H1 (cell line): ENCODE results near the gene MARS1. TPM values are rescaled to one million over a fixed set of nuclear protein-coding genes. Genes with fewer than 3 reads are reported as not detected.
A peak's percentile ranks its signal among the peaks of the same experiment; 100 is the strongest.

ENCODE experiments used
- CTCF ChIA-PET: fragments of 300-600 bp; sonication (Branson Sonifier 250); formaldehyde crosslinking; loops from one replicate; lab custom pipeline; 2021; ENCODE audit not compliant: partially characterized antibody; lab: Charles Lee
- POLR2A ChIA-PET: fragments of 300-600 bp; sonication (Branson Sonifier 250); formaldehyde crosslinking; loops from one replicate; lab custom pipeline; 2021; ENCODE audit warnings: inconsistent platforms; ENCODE audit not compliant: partially characterized antibody; lab: Charles Lee
- DNase-seq, 2 experiments: peaks; one replicate each; pipeline versions ENCODE4 v3.0.0 to v3.0.0-alpha.2; 2010 to 2022; ENCODE audit warnings: low spot score in 2 of 2, low read depth in 1 of 2, mixed read lengths in 1 of 2
- FAIRE-seq: peaks from 2 replicates; lab custom pipeline; 2011; peaks lifted over from hg19 to GRCh38; lab: Jason Lieb, UNC
- H2AFZ ChIP-seq: 2 replicates; pipeline ENCODE4 v1.8.1; 2012; ENCODE audit warnings: low read length, inconsistent platforms
- H2AK5ac ChIP-seq: 2 replicates; pipeline ENCODE4 v1.6.1; 2013; ENCODE audit warnings: low read depth, low read length
- H2BK120ac ChIP-seq: replicated peaks from 2 replicates; pipeline ENCODE3; 2013; ENCODE audit warnings: low read depth, low read length, inconsistent platforms
- H2BK12ac ChIP-seq: 2 replicates; pipeline ENCODE4 v1.6.1; 2013; ENCODE audit warnings: low read depth, low read length
- H2BK15ac ChIP-seq: 2 replicates; pipeline ENCODE4 v1.6.1; 2013; ENCODE audit warnings: low read length
- H2BK20ac ChIP-seq: 2 replicates; pipeline ENCODE4 v1.6.1; 2013; ENCODE audit warnings: low read length
- H2BK5ac ChIP-seq: 2 replicates; pipeline ENCODE4 v1.6.1; 2013; ENCODE audit warnings: low read depth, low read length
- H3K14ac ChIP-seq: 2 replicates; pipeline ENCODE4 v1.6.1; 2013; ENCODE audit warnings: inconsistent platforms; ENCODE audit not compliant: insufficient read length
- H3K18ac ChIP-seq: 2 replicates; pipeline ENCODE4 v1.6.1; 2013; ENCODE audit warnings: low read length; ENCODE audit errors: extremely low read depth
- H3K23ac ChIP-seq: 2 replicates; pipeline ENCODE4 v1.6.1; 2013; ENCODE audit warnings: inconsistent platforms; ENCODE audit not compliant: insufficient read length
- H3K23me2 ChIP-seq: 2 replicates; pipeline ENCODE4 v1.6.1; 2013; ENCODE audit warnings: low read depth, low read length
- H3K27ac ChIP-seq: 2 replicates; pipeline ENCODE4 v1.6.1; 2011; ENCODE audit warnings: low read depth, low read length, inconsistent platforms
- H3K27me3 ChIP-seq, 4 experiments: replicated peaks in 1 of 4; 1 replicate in 1 of 4; 2 replicates in 3 of 4; pipeline versions ENCODE4 v1.6.1 to v1.8.1; 2011 to 2013; ENCODE audit warnings: low read length in 3 of 4, mild to moderate bottlenecking in 3 of 4, inconsistent platforms in 2 of 4, mixed read lengths in 2 of 4, moderate library complexity in 1 of 4; ENCODE audit not compliant: control insufficient read depth in 3 of 4, insufficient read depth in 3 of 4; ENCODE audit errors: extremely low read depth in 1 of 4
- H3K36me3 ChIP-seq, 4 experiments: 2 replicates each; pipeline versions ENCODE4 v1.6.1 to v1.8.1; 2011 to 2013; ENCODE audit warnings: mild to moderate bottlenecking in 4 of 4, low read length in 3 of 4, moderate library complexity in 2 of 4, control low read depth in 1 of 4, inconsistent platforms in 1 of 4; ENCODE audit not compliant: insufficient read depth in 4 of 4, control insufficient read depth in 2 of 4
- H3K4ac ChIP-seq: replicated peaks from 2 replicates; pipeline ENCODE3; 2013; ENCODE audit warnings: low read length, low read depth, mixed read lengths, inconsistent platforms; ENCODE audit not compliant: insufficient read length
- H3K4me1 ChIP-seq, 4 experiments: replicated peaks in 1 of 4; 1 replicate in 1 of 4; 2 replicates in 3 of 4; pipeline versions ENCODE4 v1.6.1 to v1.8.1; 2011 to 2013; ENCODE audit warnings: low read length in 3 of 4, inconsistent platforms in 2 of 4, mixed read lengths in 1 of 4; ENCODE audit not compliant: insufficient read depth in 4 of 4, control insufficient read depth in 3 of 4
- H3K4me2 ChIP-seq, 2 experiments: 2 replicates each; pipeline versions ENCODE4 v1.6.1 to v1.8.1; 2011 to 2013; ENCODE audit warnings: low read depth in 2 of 2, low read length in 2 of 2, control low read depth in 1 of 2, inconsistent platforms in 1 of 2, mild to moderate bottlenecking in 1 of 2; ENCODE audit not compliant: insufficient read depth in 1 of 2
- H3K4me3 ChIP-seq, 4 experiments: fragments of 200-600, 300-600 bp in 1 of 4; sonication (generic), shearing (Covaris generic), sonication (Bioruptor Twin) in 1 of 4; 2 replicates each; pipeline versions ENCODE4 v1.5.1 to v1.8.1; 2011 to 2016; ENCODE audit warnings: low read length in 4 of 4, low read depth in 3 of 4, control low read depth in 2 of 4, inconsistent platforms in 2 of 4, mild to moderate bottlenecking in 2 of 4, mixed read lengths in 1 of 4, moderate library complexity in 1 of 4; ENCODE audit not compliant: insufficient read depth in 2 of 4; ENCODE audit errors: extremely low read depth in 1 of 4
- H3K56ac ChIP-seq: replicated peaks from 2 replicates; pipeline ENCODE3; 2013; ENCODE audit warnings: low read depth, mild to moderate bottlenecking, mixed read lengths, low read length, inconsistent platforms; ENCODE audit not compliant: insufficient read length
- H3K79me1 ChIP-seq: 2 replicates; pipeline ENCODE4 v1.6.1; 2013; ENCODE audit warnings: low read depth, low read length, control low read depth
- H3K79me2 ChIP-seq, 2 experiments: 2 replicates each; pipeline versions ENCODE4 v1.6.1 to v1.8.1; 2012 to 2013; ENCODE audit warnings: low read length in 2 of 2, mild to moderate bottlenecking in 2 of 2, inconsistent platforms in 1 of 2; ENCODE audit not compliant: insufficient read depth in 2 of 2, control insufficient read depth in 1 of 2
- H3K9ac ChIP-seq, 4 experiments: replicated peaks in 1 of 4; 1 replicate in 1 of 4; 2 replicates in 3 of 4; pipeline versions ENCODE4 v1.6.1 to v1.8.1; 2011 to 2013; ENCODE audit warnings: low read depth in 3 of 4, low read length in 3 of 4, control low read depth in 2 of 4, mild to moderate bottlenecking in 2 of 4, moderate library complexity in 2 of 4, inconsistent platforms in 1 of 4; ENCODE audit errors: extremely low read depth in 1 of 4
- H3K9me3 ChIP-seq, 2 experiments: 2 replicates each; pipeline versions ENCODE4 v1.6.1 to v1.8.1; 2012 to 2013; ENCODE audit warnings: mild to moderate bottlenecking in 2 of 2, moderate library complexity in 2 of 2, control low read depth in 1 of 2, inconsistent platforms in 1 of 2, low read depth in 1 of 2, low read length in 1 of 2, mixed read lengths in 1 of 2; ENCODE audit not compliant: insufficient read depth in 2 of 2
- H4K20me1 ChIP-seq, 2 experiments: replicated peaks in 1 of 2; 2 replicates each; pipeline versions ENCODE3 to v1.8.1; 2011 to 2013; ENCODE audit warnings: inconsistent platforms in 2 of 2, low read length in 2 of 2, mild to moderate bottlenecking in 1 of 2; ENCODE audit not compliant: insufficient read depth in 2 of 2, control insufficient read depth in 1 of 2
- H4K5ac ChIP-seq: 2 replicates; pipeline ENCODE4 v1.6.1; 2013; ENCODE audit warnings: low read length, low read depth, mixed read lengths, inconsistent platforms; ENCODE audit not compliant: insufficient read length
- H4K8ac ChIP-seq: 2 replicates; pipeline ENCODE4 v1.8.0; 2013; ENCODE audit warnings: mild to moderate bottlenecking, moderate library complexity, low read length, inconsistent platforms; ENCODE audit not compliant: insufficient read depth; ENCODE audit errors: extremely low read depth
- H4K91ac ChIP-seq: replicated peaks from 2 replicates; pipeline ENCODE3; 2013; ENCODE audit warnings: low read length, mixed read lengths, inconsistent platforms; ENCODE audit not compliant: insufficient read length
- ATF3 ChIP-seq: IDR thresholded peaks from 2 replicates; pipeline ENCODE4 v1.6.1; 2011; ENCODE audit warnings: low read depth, mild to moderate bottlenecking, low read length; ENCODE audit not compliant: insufficient read depth
- CEBPB ChIP-seq: IDR thresholded peaks from 2 replicates; pipeline ENCODE4 v1.6.1; 2012; ENCODE audit warnings: low read depth, low read length
- CHD1 ChIP-seq: IDR thresholded peaks from 2 replicates; pipeline ENCODE4 v1.6.1; 2012; ENCODE audit warnings: low read depth, low read length, improper control_type of control experiment
- EGR1 ChIP-seq: IDR thresholded peaks from 2 replicates; pipeline ENCODE4 v1.6.1; 2011; ENCODE audit warnings: low read depth, low read length, borderline replicate concordance
- KDM5A ChIP-seq: fragments of 200-600 bp; IDR thresholded peaks from 2 replicates; pipeline ENCODE4 v1.7.1; 2012; ENCODE audit warnings: mild to moderate bottlenecking, low read length, inconsistent platforms, mixed read lengths
- TBP ChIP-seq: IDR thresholded peaks from 2 replicates; pipeline ENCODE4 v1.6.1; 2011; ENCODE audit warnings: low read depth, low read length, improper control_type of control experiment
- WGBS, 2 experiments: shearing (Covaris generic) in 1 of 2; methylation state at CpG; one replicate each; pipeline versions ENCODE4 v1.1.6 to v1.1.7; 2013 to 2015; ENCODE audit warnings: low lambda C conversion rate in 2 of 2, mixed read lengths in 2 of 2, inconsistent platforms in 1 of 2, low coverage in 1 of 2, missing lambda C conversion rate in 1 of 2; ENCODE audit not compliant: insufficient replicate concordance in 2 of 2, insufficient coverage in 1 of 2, insufficient read length in 1 of 2; ENCODE audit errors: extremely low coverage in 1 of 2, missing lambda C conversion rate in 1 of 2; 5-methylcytosine and 5-hydroxymethylcytosine counted together
- polyA plus RNA-seq, 7 experiments: library from polyadenylated mRNA; depleted of rRNA in 3 of 7; stranded (reverse) in 5 of 7; unstranded in 2 of 7; fragments of >200 nt in 5 of 7; fragments of 200-250 nt in 2 of 7; gene quantifications; 1 replicate in 5 of 7; 2 replicates in 1 of 7; 4 replicates in 1 of 7; pipeline versions ENCODE4 v1.2.1 to v1.2.3, GENCODE V29; 2011 to 2013; ENCODE audit warnings: missing spikeins in 2 of 7, mixed read lengths in 2 of 7
- total RNA-seq: library from RNA; stranded (reverse); fragmentation: NEBNext Ultra II Directional; extraction: Animal tissue kit (Norgen Biotek cat#: 25700); gene quantifications from 2 replicates; pipeline ENCODE4 v1.2.1, GENCODE V29; 2021
- TF ChIP-seq, protein P1 (sequence below), 3 experiments: IDR thresholded peaks; 1 replicate in 2 of 3; 2 replicates in 1 of 3; pipeline versions ENCODE4 v1.5.1 to v1.6.1; 2011; ENCODE audit warnings: low read length in 3 of 3, mild to moderate bottlenecking in 3 of 3, inconsistent platforms in 2 of 3, low read depth in 1 of 3, moderate library complexity in 1 of 3; ENCODE audit not compliant: insufficient read depth in 1 of 3; ENCODE audit errors: control extremely low read depth in 1 of 3

Gene MARS1
- total and polyA plus RNA-seq, 2 of the 8 experiments (the other 6 are each of a cell fraction or from before 2014, with no cell fraction given), result 194 to 407 TPM

GRCh38 chr12:57476162-57476992, 11.5 kb upstream of the MARS1 start:
- H3K9ac ChIP-seq, result no peak overlapping the region
- 32% methylated on average over 24 of the region's 29 CpGs; no CpG with 5 or more reads in 1 of the 2 experiments for WGBS, 2 experiments
- TF ChIP-seq KDM5A (no peak), TBP (no peak), CHD1 (no peak), EGR1 (peak; percentile 74; the same call in 1 of the 2 replicates), ATF3 (no peak), CEBPB (no peak)
- TF ChIP-seq, protein P1, sequence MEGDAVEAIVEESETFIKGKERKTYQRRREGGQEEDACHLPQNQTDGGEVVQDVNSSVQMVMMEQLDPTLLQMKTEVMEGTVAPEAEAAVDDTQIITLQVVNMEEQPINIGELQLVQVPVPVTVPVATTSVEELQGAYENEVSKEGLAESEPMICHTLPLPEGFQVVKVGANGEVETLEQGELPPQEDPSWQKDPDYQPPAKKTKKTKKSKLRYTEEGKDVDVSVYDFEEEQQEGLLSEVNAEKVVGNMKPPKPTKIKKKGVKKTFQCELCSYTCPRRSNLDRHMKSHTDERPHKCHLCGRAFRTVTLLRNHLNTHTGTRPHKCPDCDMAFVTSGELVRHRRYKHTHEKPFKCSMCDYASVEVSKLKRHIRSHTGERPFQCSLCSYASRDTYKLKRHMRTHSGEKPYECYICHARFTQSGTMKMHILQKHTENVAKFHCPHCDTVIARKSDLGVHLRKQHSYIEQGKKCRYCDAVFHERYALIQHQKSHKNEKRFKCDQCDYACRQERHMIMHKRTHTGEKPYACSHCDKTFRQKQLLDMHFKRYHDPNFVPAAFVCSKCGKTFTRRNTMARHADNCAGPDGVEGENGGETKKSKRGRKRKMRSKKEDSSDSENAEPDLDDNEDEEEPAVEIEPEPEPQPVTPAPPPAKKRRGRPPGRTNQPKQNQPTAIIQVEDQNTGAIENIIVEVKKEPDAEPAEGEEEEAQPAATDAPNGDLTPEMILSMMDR (IDR thresholded peaks at IDR 0.05; ENCODE audit: control extremely low read depth in 1 of 3, insufficient read depth in 1 of 3, low read depth in 1 of 3, low read length in 3 of 3), result peak; percentile 67 to 84 (median 69)

More at GRCh38 chr12:57476162-57476992, 11.5 kb upstream of the MARS1 start:
- Histone ChIP-seq H2BK12ac (peak overlapping the region; percentile 80; the same call in 1 of the 2 replicates), H3K56ac (no peak overlapping the region), H3K4me2 (peak overlapping the region; percentile 88 to 97), H3K18ac (peak overlapping the region; percentile 78), H3K23ac (no peak overlapping the region), H3K27me3 (peaks cover 20 to 49% (median 42%) of the 10 kb centered on the region in 4 experiments), H3K4me1 (peaks cover 0 to 25% (median 11%) of the 10 kb centered on the region in 4 experiments; a peak in 6 of 7 replicates), H2BK120ac (no peak overlapping the region), H2AK5ac (no peak overlapping the region), H2BK20ac (peak overlapping the region; percentile 3; the same call in 1 of the 2 replicates), H3K14ac (no peak overlapping the region), H4K5ac (no peak overlapping the region), H3K79me2 (no peaks in the 10 kb centered on the region), H3K9me3 (no peaks in the 10 kb centered on the region), H2BK15ac (0 out of 2 replicates have a peak overlapping the region, but pooled peaks have one; percentile 55), H4K91ac (peak overlapping the region; percentile 15), H3K79me1 (no peaks in the 10 kb centered on the region), H3K4me3 (peak overlapping the region; percentile 22 to 59 (median 50)), H2AFZ (no peak overlapping the region; the same call in 1 of the 2 replicates), H4K8ac (no peak overlapping the region), H2BK5ac (no peak overlapping the region), H3K23me2 (peaks cover 8% of the 10 kb centered on the region; the same call in 1 of the 2 replicates), H3K27ac (no peak overlapping the region), H3K4ac (no peak overlapping the region), H3K36me3 (no peaks in the 10 kb centered on the region), H4K20me1 (peaks cover 0 to 4% of the 10 kb centered on the region in 2 experiments)
- DNase-seq, result peak in 1 of 2 experiments; percentile 79
- CTCF ChIA-PET, result interaction anchor here (0.7 to 25.1 kb wide), 7 partner anchors 10 to 229 kb away, joined by 3 to 441 read pairs (median 3); partner anchors contain the start of genes GLI1, INHBE and MARS1
- FAIRE-seq, result no peak
- POLR2A ChIA-PET, result interaction anchor here (0.6 to 1.1 kb wide), 2 partner anchors 50 kb away, joined by 3 to 5 read pairs; no protein-coding TSS in a partner anchor
